Measurements from ENCODE around the gene SPATS2L. TPM values are rescaled to one million over a fixed set of nuclear protein-coding genes. Genes with fewer than 3 reads are reported as not detected.

The SPATS2L gene
- total RNA-seq, 1 experiment from 2014 or later = 47.3 TPM

GRCh38 chr2:200377355-200378336, 71.2 kb downstream of the SPATS2L start:
- H3K56ac ChIP-seq (ENCODE audit: insufficient read length, low read depth, low read length) = no peak overlapping the region
- H3K79me2 ChIP-seq (ENCODE audit: insufficient read depth, low read length) = peaks cover 14% of the 10 kb centered on the region; the same call in 1 of the 2 replicates
- no peak overlapping the region for H4K5ac ChIP-seq (ENCODE audit: insufficient read length, low read depth, low read length)
- no peaks in the 10 kb centered on the region for H3K9me3 ChIP-seq (ENCODE audit: control insufficient read depth, low read depth, low read length)
- H3T11ph ChIP-seq (ENCODE audit: low read length) = no peak overlapping the region
- no peak overlapping the region for H2AFZ ChIP-seq (ENCODE audit: low read length)
- Mint-ChIP-seq H3K4me1 (peaks cover 69 to 73% of the 10 kb centered on the region in 2 experiments), H3K27ac (peak overlapping the region in 2 of 3 experiments; percentile 2 to 15; a peak in 2 of 7 replicates), H3K4me3 (no peak overlapping the region), H3K9me3 (no peaks in the 10 kb centered on the region), H3K27me3 (ENCODE audit: low read depth) (no peaks in the 10 kb centered on the region), H3K36me3 (ENCODE audit: insufficient read depth in 1 of 3, low read depth in 3 of 3) (no peaks in the 10 kb centered on the region; a peak in 1 of 7 replicates)
- no peak overlapping the region for H2AK5ac ChIP-seq (ENCODE audit: insufficient read length, low read length)
- WGBS (ENCODE audit: extremely low coverage, insufficient read length, low lambda C conversion rate) = no CpG with 5 or more reads among the region's 5 CpGs
- H3K23me2 ChIP-seq (ENCODE audit: insufficient read length, low read depth, low read length, poor library complexity, severe bottlenecking) = no peaks in the 10 kb centered on the region
- H3K27ac ChIP-seq (ENCODE audit: insufficient read length, low read depth, low read length) = no peak overlapping the region
- H3K4ac ChIP-seq (ENCODE audit: low read depth, low read length) = no peak overlapping the region
- no peak overlapping the region for H2BK15ac ChIP-seq (ENCODE audit: low read depth, low read length)
- no peak overlapping the region for H3K9ac ChIP-seq (ENCODE audit: extremely low read depth, insufficient read length, low read length)
- H2BK20ac ChIP-seq (ENCODE audit: low read depth, low read length, poor library complexity, severe bottlenecking) = no peak overlapping the region
- DNase-seq = no peak
- no peaks in the 10 kb centered on the region for H3K27me3 ChIP-seq (ENCODE audit: insufficient read depth, low read length)
- H3K4me2 ChIP-seq (ENCODE audit: insufficient read depth, insufficient read length, low read length) = no peak overlapping the region
- H4K20me1 ChIP-seq (ENCODE audit: control insufficient read depth, insufficient read depth, insufficient read length) = no peaks in the 10 kb centered on the region
- no peak overlapping the region for H3K18ac ChIP-seq (ENCODE audit: insufficient read length, low read depth, low read length)
- no peak overlapping the region for H4K91ac ChIP-seq (ENCODE audit: insufficient read length, low read depth, low read length)
- no peak overlapping the region for H3K23ac ChIP-seq (ENCODE audit: insufficient read length, low read depth, low read length)
- no peak overlapping the region for H2BK120ac ChIP-seq (ENCODE audit: low read depth, low read length, poor library complexity, severe bottlenecking)
- peaks cover 28% of the 10 kb centered on the region for H3K4me1 ChIP-seq (ENCODE audit: insufficient read depth, low read length)
- no peaks in the 10 kb centered on the region for H3K79me1 ChIP-seq (ENCODE audit: insufficient read depth, low read depth, low read length, poor library complexity, severe bottlenecking)
- H2BK5ac ChIP-seq (ENCODE audit: insufficient read length, low read length) = no peak overlapping the region
- no peak for TF ChIP-seq CTCF (conservative IDR thresholded peaks at IDR 0.05)
- no peak overlapping the region for H4K8ac ChIP-seq (replicated peaks; ENCODE audit: insufficient read length, low read depth, low read length)
- no peak overlapping the region for H2BK12ac ChIP-seq (ENCODE audit: insufficient read length, low read depth, low read length)
- H3K14ac ChIP-seq (ENCODE audit: insufficient read depth, low read length) = no peak overlapping the region
